SK-MEL-5 (cell line): ENCODE results near the gene FAM83D. TPM values are rescaled to one million over a fixed set of nuclear protein-coding genes. Genes with fewer than 3 reads are reported as not detected.
A peak's percentile ranks its signal among the peaks of the same experiment; 100 is the strongest.
"Not testable (repeated sequence)": the region's sequence is repeated elsewhere in the genome, so short reads cannot be mapped to it uniquely, and the experiment has no call there.

Source experiments
- DNase-seq: peaks from one replicate; pipeline ENCODE4 v3.0.0-alpha.2; 2016; ENCODE audit warnings: low read depth, low spot score
- in situ Hi-C: cut with HindIII; loops from 2 replicates; pipeline ENCODE4 v1.10.0; 2016; ENCODE audit warnings: low sequenced_read_pairs, high pct_unique_total_duplicates, low pct_unique_long_range_greater_than_20kb
- total RNA-seq: library from RNA; depleted of rRNA; stranded (reverse); fragments of >200 nt; shearing (Covaris generic); gene quantifications from 2 replicates; pipeline ENCODE4 v1.2.3, GENCODE V29; 2014

Gene FAM83D
- total RNA-seq, 1 experiment from 2014 or later = 36.6 TPM

- in situ Hi-C loops = no loop called here
These were observed 25.9 kb downstream of the FAM83D start for GRCh38 chr20:38952153-38952552.

GRCh38 chr20:38953630-38954340, 27.6 kb downstream of the FAM83D start:
- DNase-seq = no peak
- in situ Hi-C loops = no loop called here

More at GRCh38 chr20:38952153-38952552, 25.9 kb downstream of the FAM83D start:
- DNase-seq = no peak

GRCh38 chr20:38957235-38957876, 31.1 kb downstream of the FAM83D start:
- DNase-seq = no peak
- in situ Hi-C loops = no loop called here

GRCh38 chr20:38957915-38958485, 31.8 kb downstream of the FAM83D start:
- DNase-seq = no peak
- in situ Hi-C loops = no loop called here

GRCh38 chr20:38960187-38960687, 34.0 kb downstream of the FAM83D start:
- in situ Hi-C loops, DNase-seq: not testable (repeated sequence)

- in situ Hi-C loops = no loop called here
- DNase-seq = peak; percentile 17
These were observed 35.4 kb downstream of the FAM83D start for GRCh38 chr20:38961530-38962043.

GRCh38 chr20:38962044-38962927, 36.1 kb downstream of the FAM83D start, which contains the start of gene DHX35:
DHX35 (plus strand) TSS chr20:38962344; CDS start chr20:38962368, 24 bp downstream.
- peak; percentile 98 for DNase-seq
- in situ Hi-C loops = no loop called here

- in situ Hi-C loops = no loop called here
- peak; percentile 14 for DNase-seq
These were observed 36.7 kb downstream of the FAM83D start for GRCh38 chr20:38962928-38963401.

GRCh38 chr20:38963745-38964144, 37.5 kb downstream of the FAM83D start:
- in situ Hi-C loops = no loop called here
- DNase-seq = no peak

- no peak for DNase-seq
- in situ Hi-C loops = no loop called here
These were observed 39.0 kb downstream of the FAM83D start for GRCh38 chr20:38965264-38965663.

GRCh38 chr20:38968090-38968489, 41.9 kb downstream of the FAM83D start:
- DNase-seq = no peak
- in situ Hi-C loops = no loop called here

GRCh38 chr20:38969708-38970107, 43.5 kb downstream of the FAM83D start:
- in situ Hi-C loops = no loop called here
- no peak for DNase-seq

- in situ Hi-C loops = no loop called here
- no peak for DNase-seq
These were observed 44.1 kb downstream of the FAM83D start for GRCh38 chr20:38970302-38970701.

- DNase-seq = no peak
- in situ Hi-C loops = no loop called here
These were observed 46.9 kb downstream of the FAM83D start for GRCh38 chr20:38973107-38973506.

GRCh38 chr20:38973645-38974044, 47.4 kb downstream of the FAM83D start:
- no peak for DNase-seq
- in situ Hi-C loops = no loop called here

GRCh38 chr20:38975539-38976120, 49.4 kb downstream of the FAM83D start:
- peak; percentile 71 for DNase-seq
- in situ Hi-C loops = no loop called here

GRCh38 chr20:38979434-38979833, 53.2 kb downstream of the FAM83D start:
- in situ Hi-C loops = no loop called here

More at GRCh38 chr20:38979434-38979833, 53.2 kb downstream of the FAM83D start:
- DNase-seq = no peak
